PC-9 (cell line): ENCODE data around the gene TCAP. TPM values are rescaled to one million over a fixed set of nuclear protein-coding genes. Genes with fewer than 3 reads are reported as not detected.

Experiments used
- BruUV-seq: library from RNA; stranded (reverse); fragments of 400-500 nt; replicated peaks from 2 replicates; lab custom pipeline; 2021; lab: Mats Ljungman, UMichigan
- CTCF ChIA-PET: fragments of 300-600 bp; sonication (Branson Sonifier 250); formaldehyde crosslinking; loops from one replicate; lab custom pipeline; 2022; ENCODE audit warnings: antibody characterized with exemption; lab: Charles Lee
- POLR2A ChIA-PET: fragments of 300-600 bp; sonication (Branson Sonifier 250); formaldehyde crosslinking; loops from one replicate; lab custom pipeline; 2022; ENCODE audit warnings: antibody characterized with exemption; ENCODE audit not compliant: unreplicated experiment; lab: Charles Lee
- DNase-seq, 2 experiments: peaks; one replicate each; pipeline versions ENCODE4 v3.0.0 to v3.0.0-alpha.2; 2015 to 2022; ENCODE audit warnings: mixed read lengths in 1 of 2
- H2AFZ ChIP-seq: fragments of 200-600 bp; sonication (generic); 2 replicates; pipeline ENCODE4 v1.8.1; 2017; ENCODE audit warnings: antibody characterized with exemption
- H3F3A ChIP-seq: fragments of 200-600 bp; sonication (generic); 2 replicates; pipeline ENCODE4 v1.8.1; 2017; ENCODE audit warnings: antibody characterized with exemption, mild to moderate bottlenecking, low read depth; ENCODE audit not compliant: insufficient read depth
- H3K27ac ChIP-seq: fragments of 200-600 bp; sonication (generic); 2 replicates; pipeline ENCODE4 v1.6.1; 2016; ENCODE audit warnings: mixed run types
- H3K27me3 ChIP-seq: fragments of 200-600 bp; sonication (generic); 2 replicates; pipeline ENCODE4 v1.6.1; 2016; ENCODE audit warnings: low read depth, mixed run types; ENCODE audit not compliant: insufficient read depth
- H3K36me3 ChIP-seq: fragments of 200-600 bp; sonication (generic); 2 replicates; pipeline ENCODE4 v1.6.1; 2016; ENCODE audit warnings: low read depth, mixed run types
- H3K4me1 ChIP-seq: fragments of 200-600 bp; sonication (generic); replicated peaks from 2 replicates; pipeline ENCODE4 v1.6.1; 2016; ENCODE audit warnings: mixed run types; ENCODE audit not compliant: insufficient read depth
- H3K4me2 ChIP-seq: fragments of 200-600 bp; sonication (generic); 2 replicates; pipeline ENCODE4 v1.6.1; 2017; ENCODE audit warnings: mixed run types
- H3K4me3 ChIP-seq: fragments of 200-600 bp; sonication (generic); 2 replicates; pipeline ENCODE4 v1.6.1; 2016; ENCODE audit warnings: mixed run types
- H3K79me2 ChIP-seq: fragments of 200-600 bp; sonication (generic); 2 replicates; pipeline ENCODE4 v1.6.1; 2017; ENCODE audit warnings: low read depth, mixed run types
- H3K9me2 ChIP-seq: fragments of 200-600 bp; sonication (generic); 2 replicates; pipeline ENCODE4 v1.8.1; 2017; ENCODE audit warnings: mild to moderate bottlenecking; ENCODE audit not compliant: insufficient read depth
- H3K9me3 ChIP-seq: fragments of 200-600 bp; sonication (generic); 2 replicates; pipeline ENCODE4 v1.8.1; 2016; ENCODE audit warnings: low read depth; ENCODE audit not compliant: insufficient read depth
- H4K20me1 ChIP-seq: fragments of 200-600 bp; sonication (generic); 2 replicates; pipeline ENCODE4 v1.8.1; 2017; ENCODE audit not compliant: insufficient read depth
- CTCF ChIP-seq: fragments of 200-600 bp; sonication (generic); conservative IDR thresholded peaks from 2 replicates; pipeline ENCODE4 v1.6.1; 2017; ENCODE audit warnings: mixed run types, antibody characterized with exemption, mild to moderate bottlenecking, moderate library complexity
- EZH2 ChIP-seq: fragments of 200-600 bp; sonication (generic); IDR thresholded peaks from 2 replicates; pipeline ENCODE4 v1.8.0; 2017; ENCODE audit warnings: antibody characterized with exemption, low read depth
- intact Hi-C: fragments of 100-400 bp; cut with micrococcal nuclease; formaldehyde crosslinking; loops from one replicate; pipeline ENCODE4 v1.10.0; 2022; ENCODE audit not compliant: unreplicated experiment
- total RNA-seq: library from RNA; stranded (reverse); gene quantifications from 2 replicates; pipeline ENCODE4 v1.2.3, GENCODE V29; 2021

Gene TCAP
- total RNA-seq, 1 experiment from 2014 or later: 1.6 TPM

GRCh38 chr17:39618956-39619785 lies 46.0 kb upstream of the TCAP start:
- H3K27ac ChIP-seq: no peak overlapping the region
- no peaks in the 10 kb centered on the region for H3K79me2 ChIP-seq
- peaks cover 33% of the 10 kb centered on the region for H3F3A ChIP-seq
- no peak for TF ChIP-seq EZH2
- no peak for TF ChIP-seq CTCF
- no TSS peak for BruUV-seq
- CTCF ChIA-PET: interaction anchor here (0.6 kb wide), 4 partner anchors 71 to 580 kb away, joined by 3 to 8 read pairs (median 4); no protein-coding TSS in a partner anchor
- H3K4me1 ChIP-seq: 0 out of 2 replicates have a peak, but pooled peaks cover 8% of the 10 kb centered on the region
- H3K9me2 ChIP-seq: no peaks in the 10 kb centered on the region
- H3K9me3 ChIP-seq: no peaks in the 10 kb centered on the region
- H4K20me1 ChIP-seq: no peaks in the 10 kb centered on the region
- no peaks in the 10 kb centered on the region for H3K36me3 ChIP-seq
- peak overlapping the region; percentile 65 for H3K4me3 ChIP-seq
- H3K4me2 ChIP-seq: peak overlapping the region; percentile 86
- intact Hi-C loops: no loop called here
- DNase-seq: no peak
- H3K27me3 ChIP-seq: peaks cover 17% of the 10 kb centered on the region; the same call in 1 of the 2 replicates
- H2AFZ ChIP-seq: peak overlapping the region; percentile 85
- POLR2A ChIA-PET: interaction anchor here (0.6 to 0.7 kb wide), 2 partner anchors 133 to 609 kb away, joined by 3 to 5 read pairs; no protein-coding TSS in a partner anchor

GRCh38 chr17:39619786-39620101 lies 45.4 kb upstream of the TCAP start:
- intact Hi-C loops: loop anchor here (5.0 kb wide), 2 partner anchors 412 to 548 kb away; no protein-coding TSS in a partner anchor
- no TSS peak for BruUV-seq
- Histone ChIP-seq H3K27ac (no peak overlapping the region), H3F3A (peaks cover 33% of the 10 kb centered on the region), H3K27me3 (peaks cover 17% of the 10 kb centered on the region; the same call in 1 of the 2 replicates), H4K20me1 (no peaks in the 10 kb centered on the region), H3K9me3 (no peaks in the 10 kb centered on the region), H3K36me3 (no peaks in the 10 kb centered on the region), H2AFZ (no peak overlapping the region), H3K4me3 (no peak overlapping the region), H3K4me1 (0 out of 2 replicates have a peak, but pooled peaks cover 8% of the 10 kb centered on the region), H3K79me2 (no peaks in the 10 kb centered on the region), H3K9me2 (no peaks in the 10 kb centered on the region), H3K4me2 (no peak overlapping the region)
- ChIA-PET CTCF (interaction anchor here (0.6 kb wide), 2 partner anchors 254 to 580 kb away, joined by 3 to 8 read pairs; no protein-coding TSS in a partner anchor), POLR2A (interaction anchor here (0.6 kb wide), 1 partner anchor 134 kb away, joined by 3 read pairs; no protein-coding TSS in a partner anchor)
- TF ChIP-seq EZH2 (no peak), CTCF (no peak)
- DNase-seq: no peak

- Histone ChIP-seq H3K36me3 (no peaks in the 10 kb centered on the region), H3K4me3 (no peak overlapping the region), H3K4me1 (0 out of 2 replicates have a peak, but pooled peaks cover 8% of the 10 kb centered on the region), H2AFZ (no peak overlapping the region), H3K4me2 (peak overlapping the region; percentile 63), H3K9me3 (no peaks in the 10 kb centered on the region), H3K27ac (no peak overlapping the region), H3K27me3 (peaks cover 5% of the 10 kb centered on the region; the same call in 1 of the 2 replicates), H3K79me2 (no peaks in the 10 kb centered on the region), H3K9me2 (no peaks in the 10 kb centered on the region), H4K20me1 (no peaks in the 10 kb centered on the region), H3F3A (peaks cover 29% of the 10 kb centered on the region)
- DNase-seq: peak; percentile 60 to 89
- BruUV-seq: no TSS peak
- ChIA-PET CTCF (interaction anchor here (0.5 to 1.5 kb wide), 14 partner anchors 10 to 523 kb away, joined by 3 to 15 read pairs (median 4); partner anchors contain the start of genes ERBB2, IKZF3, MIEN1 and PSMD3), POLR2A (interaction anchor here (0.5 to 0.6 kb wide), 4 partner anchors 9 to 1038 kb away, joined by 3 to 4 read pairs (median 4); partner anchors contain the start of gene CDK12)
- intact Hi-C loops: loop anchor here (1.0 to 5.0 kb wide), 5 partner anchors 51 to 546 kb away; partner anchors contain the start of gene IKZF3
- TF ChIP-seq CTCF: peak; percentile 100
- no peak for TF ChIP-seq EZH2
Observed at GRCh38 chr17:39621523-39622379, 43.4 kb upstream of the TCAP start.
